GM18873 (cell line): ENCODE data around the gene QSOX2.

Experiments
- ATAC-seq: cut with Tn5 transposase; IDR thresholded peaks from one replicate; pipeline ENCODE4 v1.9.1; 2021; ENCODE audit warnings: mild to moderate bottlenecking, moderate library complexity, moderate number of reproducible peaks; ENCODE audit not compliant: unreplicated experiment, low FRiP score

QSOX2 gene

DNA sequence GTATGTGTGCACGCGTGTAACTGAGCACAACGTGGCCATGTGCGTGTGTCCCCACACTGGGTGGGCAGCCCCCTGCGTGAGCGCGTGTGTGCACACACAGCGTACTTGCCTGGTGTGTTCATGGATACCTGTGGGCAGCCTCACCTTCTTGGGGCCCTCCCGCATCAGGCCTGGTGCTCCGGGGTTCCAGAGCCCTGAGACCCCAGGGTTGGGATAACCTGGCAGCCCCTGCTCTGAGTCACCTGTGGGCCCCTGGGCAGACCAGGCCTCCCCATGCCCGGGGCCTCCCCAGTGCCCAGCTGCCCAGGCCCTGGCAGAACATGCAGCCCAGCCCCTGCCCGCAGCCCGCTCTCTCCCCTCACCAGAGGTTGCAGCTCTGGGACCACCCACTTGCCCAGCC is 65.9 kb downstream of the QSOX2 start:
- no peak for ATAC-seq

DNA sequence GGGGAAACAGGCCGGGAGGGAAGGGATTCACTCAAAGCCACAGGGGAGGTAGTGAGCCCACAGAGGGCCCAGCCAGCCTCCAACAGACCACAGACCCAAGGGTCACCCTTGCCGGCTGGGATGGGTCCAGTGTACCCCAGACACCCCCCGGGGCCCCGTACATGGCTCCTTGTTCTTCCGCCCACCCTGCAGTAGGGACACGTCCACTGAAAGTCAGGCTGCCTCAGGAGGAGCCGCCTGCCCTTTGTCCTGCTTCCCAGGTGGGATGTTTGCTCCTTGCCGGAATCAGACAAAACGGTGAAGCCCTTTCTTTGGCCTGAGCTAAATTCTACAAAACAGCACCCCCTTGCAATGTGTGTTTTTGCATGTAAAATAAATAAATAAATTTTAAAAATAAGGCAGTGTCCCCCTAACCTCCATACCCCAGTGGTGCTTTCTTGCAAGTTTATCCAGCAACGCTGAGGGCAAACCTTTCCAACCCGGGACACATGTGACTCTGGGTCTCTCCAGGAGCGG is 66.5 kb downstream of the QSOX2 start:
- no peak for ATAC-seq

DNA sequence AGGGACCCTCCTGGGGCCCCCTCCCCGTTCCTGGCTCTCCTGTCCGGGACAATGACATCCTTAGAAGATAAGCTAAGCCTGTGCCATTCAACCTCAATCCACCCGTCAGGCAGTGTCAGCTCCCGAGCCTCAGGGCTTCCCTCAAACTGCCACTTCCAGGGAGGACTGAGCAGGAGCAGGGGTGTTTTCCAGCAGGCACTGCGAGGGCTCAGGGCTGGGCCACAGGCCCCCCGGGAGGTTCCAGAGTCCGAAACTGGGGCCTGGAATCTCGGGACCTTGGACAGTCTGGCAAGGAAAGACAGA is 66.9 kb downstream of the QSOX2 start:
- ATAC-seq: no peak

DNA sequence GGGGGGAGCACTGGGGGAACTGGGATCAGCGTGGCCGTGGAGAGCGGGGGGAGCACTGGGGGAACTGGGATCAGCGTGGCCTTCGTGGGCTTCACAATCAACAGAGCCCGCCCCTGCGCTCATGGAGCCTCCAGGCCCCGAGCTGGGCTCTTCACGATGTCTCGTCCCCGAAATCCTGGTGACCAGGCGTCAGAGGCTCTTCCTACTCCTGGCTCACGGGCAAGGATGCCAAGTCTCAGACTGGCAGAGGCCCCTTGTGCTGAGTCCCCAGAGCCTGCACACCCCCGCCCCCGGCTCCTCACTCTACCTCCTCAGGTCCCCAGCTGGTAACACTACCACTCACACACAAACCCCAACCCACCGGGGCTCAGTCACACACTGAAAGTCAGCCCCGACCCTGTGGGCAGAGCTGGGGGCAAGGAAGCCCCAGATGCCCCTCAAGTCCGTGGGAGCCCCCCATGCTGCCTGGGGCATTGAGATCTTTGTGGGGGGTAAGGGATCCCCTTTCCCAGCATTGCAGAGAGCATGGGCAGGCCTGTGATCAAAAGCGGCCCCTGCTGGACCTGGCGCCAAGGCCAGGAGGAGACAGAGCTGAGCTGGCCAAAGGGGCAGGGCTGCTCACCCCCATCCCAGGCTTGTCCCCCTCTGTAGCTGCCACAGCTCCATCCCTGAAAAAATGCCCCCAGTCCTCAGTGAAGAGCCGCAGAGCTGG is 67.4 kb downstream of the QSOX2 start:
- no peak for ATAC-seq

DNA sequence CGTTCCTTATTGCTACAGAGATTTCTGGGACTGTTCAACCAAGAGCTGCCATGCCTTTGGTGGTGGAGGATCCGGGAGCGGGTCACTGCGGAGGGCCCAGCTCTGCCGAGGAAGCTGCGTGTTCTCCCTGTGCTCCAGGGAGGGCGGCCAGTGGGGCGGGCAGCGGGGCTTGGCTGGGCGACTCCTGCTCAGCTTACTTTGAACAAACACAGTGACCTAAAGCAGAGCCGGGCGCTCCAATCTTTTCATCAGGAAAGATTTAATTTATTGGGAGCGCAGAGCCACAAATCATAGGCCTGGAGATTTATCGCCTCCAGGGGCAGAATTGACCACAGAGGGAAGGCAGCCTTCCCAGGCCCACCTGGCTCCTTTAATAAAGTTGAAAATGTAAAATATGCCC is 68.4 kb downstream of the QSOX2 start:
- ATAC-seq: no peak

DNA sequence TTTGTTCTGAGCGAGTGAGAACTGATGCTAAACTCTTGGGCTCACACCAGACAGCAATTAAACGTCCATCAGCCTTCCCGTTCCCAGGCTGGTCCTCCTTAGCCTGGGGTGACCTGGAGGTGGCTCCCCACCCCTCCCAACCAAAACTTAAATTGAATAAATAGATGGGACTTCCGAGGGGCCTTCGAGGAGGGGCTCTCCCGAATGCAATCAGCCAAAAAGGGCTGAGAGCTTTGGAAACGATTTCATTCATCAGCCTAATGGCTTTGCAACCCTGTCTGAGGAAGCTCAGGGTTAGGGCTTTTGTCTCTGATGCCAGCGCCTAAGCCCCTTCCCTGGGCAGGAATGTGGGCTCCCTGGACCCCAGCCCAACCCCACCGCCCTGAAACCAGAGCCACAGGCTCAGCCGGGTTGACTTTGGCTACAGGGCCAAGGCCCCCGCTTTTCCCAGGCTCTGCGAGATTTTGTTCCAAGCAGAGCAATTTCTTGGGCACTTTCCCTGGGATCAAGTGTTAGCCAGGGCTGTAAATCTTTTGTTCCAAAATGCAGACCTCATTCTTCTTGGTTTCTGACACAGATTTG is 69.9 kb downstream of the QSOX2 start:
- ATAC-seq: no peak

DNA sequence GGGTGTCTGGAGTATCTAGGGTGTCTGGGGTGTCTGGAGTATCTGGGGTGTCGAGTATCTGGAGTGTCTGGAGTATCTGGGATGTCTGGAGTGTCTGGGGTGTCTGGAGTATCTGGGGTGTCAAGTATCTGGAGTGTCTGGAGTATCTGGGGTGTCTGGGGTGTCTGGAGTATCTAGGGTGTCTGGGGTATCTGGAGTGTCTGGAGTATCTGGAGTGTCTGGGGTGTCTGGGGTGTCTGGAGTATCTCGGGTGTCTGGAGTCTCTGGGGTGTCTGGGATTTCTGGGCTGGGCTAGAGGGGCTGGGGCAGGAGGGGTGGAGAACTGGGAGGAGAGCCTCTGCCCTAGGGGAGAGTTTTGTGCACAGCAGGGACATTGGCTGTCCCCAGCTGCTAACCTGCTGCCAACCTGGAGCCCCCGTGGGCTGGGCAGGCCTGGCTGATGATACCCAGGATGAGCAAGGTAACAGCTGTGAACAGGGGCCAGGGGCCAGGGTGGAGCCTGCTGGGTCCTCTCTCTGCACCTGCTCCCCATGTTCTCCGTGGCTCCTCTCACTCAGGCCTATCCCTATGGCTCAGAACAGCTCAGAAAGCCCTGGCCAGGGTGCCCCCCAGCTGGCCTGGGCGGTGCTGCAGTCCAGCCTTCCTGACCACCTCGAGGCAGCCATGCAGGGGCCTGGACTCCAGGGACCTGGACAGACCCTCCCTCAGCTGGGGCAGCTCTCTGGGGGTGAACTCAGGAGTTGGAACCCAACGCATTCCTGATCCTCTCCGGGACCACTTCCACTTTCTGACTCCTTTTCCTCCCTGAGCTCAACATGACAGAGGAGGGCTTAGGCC is 70.6 kb downstream of the QSOX2 start:
- no peak for ATAC-seq

DNA sequence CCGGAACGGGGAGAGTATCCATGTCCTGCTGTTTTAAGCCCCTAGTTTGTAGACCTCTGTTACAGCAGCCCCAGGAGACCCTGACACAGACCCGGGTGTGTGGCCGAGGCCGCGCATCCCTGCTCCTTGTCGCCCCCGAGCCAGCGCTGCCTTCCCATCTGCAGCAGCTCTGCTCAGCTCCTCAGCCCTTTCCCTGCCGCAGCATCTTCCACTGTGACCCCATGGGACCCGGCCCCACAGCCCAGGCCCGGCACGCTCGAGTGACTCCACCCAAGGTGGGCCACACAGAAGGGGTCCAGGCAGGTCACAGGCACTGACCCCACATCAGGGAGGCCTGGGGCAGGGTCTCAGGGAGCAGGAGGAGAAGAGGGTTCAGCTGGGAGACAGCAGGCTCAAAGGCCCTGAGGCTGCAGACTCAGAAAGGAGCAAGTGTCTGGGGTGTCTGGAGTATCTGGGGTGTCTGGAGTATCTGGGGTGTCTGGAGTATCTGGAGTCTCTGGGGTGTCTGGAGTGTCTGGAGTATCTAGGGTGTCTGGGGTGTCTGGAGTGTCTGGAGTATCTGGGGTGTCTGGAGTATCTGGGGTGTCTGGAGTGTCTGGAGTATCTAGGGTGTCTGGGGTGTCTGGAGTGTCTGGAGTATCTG is 71.8 kb downstream of the QSOX2 start:
- no peak for ATAC-seq

DNA sequence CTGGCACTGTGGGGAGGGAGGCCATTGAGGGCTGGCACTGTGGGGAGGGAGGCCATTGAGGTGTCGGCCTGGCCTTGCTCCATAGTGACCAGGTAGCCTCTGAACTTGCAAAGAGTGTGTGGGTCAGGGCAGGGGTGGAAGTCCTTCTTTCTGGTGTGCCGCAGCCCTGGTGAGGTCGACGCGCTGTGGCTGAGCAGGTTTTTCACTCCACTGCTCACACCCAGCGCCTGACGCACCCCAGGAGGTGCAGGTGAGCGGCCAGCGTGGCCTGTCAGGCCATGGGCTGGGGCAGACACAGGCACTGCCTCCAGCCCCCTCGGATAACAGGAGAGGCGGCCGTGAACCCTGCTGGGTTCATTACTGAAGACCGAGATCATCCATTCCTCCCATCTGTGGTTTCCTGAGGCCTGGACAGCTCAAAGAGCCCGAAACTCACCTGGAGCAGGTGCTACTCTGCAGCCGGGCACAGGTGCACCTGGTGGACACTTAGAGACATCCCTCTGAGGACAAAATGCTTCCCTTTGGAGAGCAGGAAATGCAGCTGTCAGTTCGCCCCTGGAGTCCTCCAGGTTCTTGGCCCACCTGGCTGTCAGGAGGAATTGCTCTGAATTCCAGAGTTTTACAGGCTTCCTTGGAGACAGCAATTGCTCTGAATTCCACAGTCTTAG is 73.1 kb downstream of the QSOX2 start:
- no peak for ATAC-seq

DNA sequence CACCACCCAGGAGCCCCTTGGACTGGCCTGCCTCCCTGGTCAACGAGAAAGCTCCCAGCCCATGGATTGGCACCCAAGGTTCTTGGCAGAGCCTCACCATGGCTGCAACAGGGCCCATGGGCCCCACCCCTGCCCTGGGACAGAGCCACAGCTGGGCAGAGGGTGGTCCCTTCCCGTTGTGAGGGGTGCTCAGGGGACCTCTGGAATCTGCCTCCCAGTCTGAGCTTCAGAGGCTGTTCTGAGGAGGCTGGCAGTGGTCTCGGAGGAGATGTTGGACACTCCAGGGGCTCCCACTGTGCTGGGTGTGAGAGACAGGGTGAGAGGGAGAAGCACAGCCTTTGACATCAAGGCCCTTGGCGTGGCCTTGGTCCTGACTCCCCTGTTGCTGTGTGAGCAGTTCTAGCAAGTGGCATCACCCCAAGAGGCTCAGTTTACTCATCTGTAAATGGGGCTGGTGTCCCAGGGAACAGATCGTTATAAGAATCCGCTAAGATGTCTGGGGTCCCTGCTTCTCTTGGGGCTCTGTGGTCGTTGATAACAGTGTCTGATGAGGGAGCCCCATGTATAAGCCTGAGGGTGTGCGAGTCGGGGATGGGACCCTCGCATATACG is 73.7 kb downstream of the QSOX2 start:
- no peak for ATAC-seq

DNA sequence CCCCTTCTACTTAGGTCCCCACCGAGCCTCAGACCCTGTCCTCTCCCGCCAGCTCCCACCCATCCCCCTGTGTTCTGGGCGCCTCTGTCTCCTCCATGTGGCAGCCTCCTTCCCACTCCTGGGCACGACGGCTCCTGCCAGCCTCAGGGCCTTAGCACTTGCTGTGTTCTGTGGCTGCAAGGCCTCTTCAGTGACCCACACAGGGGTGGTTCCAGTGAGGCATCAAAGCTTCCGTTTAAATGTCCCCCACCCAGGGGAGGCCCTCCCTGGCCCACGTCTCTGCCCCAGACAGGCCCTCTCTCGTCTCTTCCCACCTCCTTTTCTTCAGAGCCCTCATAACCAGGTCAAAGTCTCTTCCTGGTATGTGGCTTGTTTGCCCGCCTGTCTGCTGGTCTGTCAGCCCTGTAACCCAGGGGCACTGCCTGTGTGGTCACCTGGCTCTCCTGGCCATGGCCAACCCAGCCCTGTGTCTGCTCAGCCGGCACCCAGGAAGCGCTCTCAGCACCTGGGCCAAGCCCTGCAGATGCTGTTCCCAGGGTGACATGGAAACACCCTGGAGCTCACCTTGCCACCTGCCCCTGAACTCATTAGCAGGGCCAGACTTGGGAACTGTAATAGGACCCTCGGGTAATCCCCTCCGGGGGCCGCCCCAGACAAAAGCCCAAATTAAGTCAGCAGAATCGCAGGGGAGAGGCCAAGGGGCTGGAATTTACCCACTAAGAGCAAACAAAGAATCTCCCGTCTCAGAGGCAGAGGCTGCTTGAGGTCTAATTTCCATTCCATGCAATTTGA is 74.4 kb downstream of the QSOX2 start:
- no peak for ATAC-seq

DNA sequence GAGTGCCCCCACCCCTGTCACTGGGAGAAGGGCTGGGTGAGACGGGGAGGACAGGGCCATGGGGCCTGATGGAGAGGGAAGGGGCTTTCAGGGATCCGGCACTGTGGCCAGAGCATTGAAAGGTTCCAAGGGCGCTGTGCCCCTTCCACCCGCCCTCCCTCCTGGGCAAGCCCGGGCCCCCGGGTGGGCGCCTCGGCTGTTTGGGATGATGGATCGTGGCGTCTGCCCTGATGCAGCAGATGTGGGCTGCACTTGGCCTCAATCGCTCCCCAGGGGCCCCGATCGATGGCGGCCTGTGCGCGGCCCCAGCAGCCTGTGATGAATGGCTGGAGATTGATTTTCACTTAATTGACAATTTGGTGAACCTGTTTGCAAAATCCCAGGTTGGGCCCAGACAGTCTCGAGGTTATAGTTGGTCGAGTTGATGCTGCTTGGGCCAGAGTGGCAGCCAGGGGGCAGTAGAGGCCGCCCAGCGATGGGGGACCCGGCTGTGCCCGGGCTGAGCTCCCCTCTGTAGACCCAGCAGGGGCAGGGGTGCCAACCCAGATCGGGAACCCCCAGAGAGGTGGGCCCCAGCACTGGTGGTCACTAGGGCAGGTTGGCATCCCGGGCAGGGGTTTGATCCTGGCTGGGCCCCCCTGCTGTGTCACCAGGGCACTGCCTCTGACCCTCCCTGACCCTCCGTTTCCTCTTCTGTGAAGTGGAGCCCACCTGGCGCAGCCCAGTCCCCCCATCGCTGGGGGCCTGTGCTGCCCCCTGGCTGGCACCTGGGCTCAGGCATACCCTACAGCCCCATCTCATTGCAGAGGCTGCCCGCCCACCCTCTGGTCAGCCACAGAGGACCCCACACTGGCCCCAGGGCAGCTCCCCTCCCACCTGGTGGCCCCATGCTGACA is 75.4 kb downstream of the QSOX2 start:
- no peak for ATAC-seq

DNA sequence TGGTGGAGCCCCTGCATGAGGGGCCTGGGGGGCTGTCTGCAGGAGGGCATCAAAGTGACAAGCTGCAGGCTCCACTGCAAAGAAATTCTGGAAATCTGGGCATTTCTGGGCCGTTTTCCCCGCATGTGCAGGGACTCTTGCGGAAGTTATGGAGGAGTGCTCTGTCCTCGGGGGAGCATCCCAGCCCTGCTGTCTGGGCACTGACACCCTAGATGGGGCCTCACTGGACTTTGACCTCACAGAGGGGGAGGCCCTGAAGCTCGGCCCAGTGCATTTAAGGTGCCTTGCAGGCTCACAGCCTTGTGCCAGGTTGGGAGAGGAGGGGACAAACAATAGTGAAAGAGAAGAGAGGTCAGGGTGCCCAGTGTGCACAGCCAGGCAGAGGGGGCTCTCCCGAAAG is 76.1 kb downstream of the QSOX2 start:
- ATAC-seq: no peak

DNA sequence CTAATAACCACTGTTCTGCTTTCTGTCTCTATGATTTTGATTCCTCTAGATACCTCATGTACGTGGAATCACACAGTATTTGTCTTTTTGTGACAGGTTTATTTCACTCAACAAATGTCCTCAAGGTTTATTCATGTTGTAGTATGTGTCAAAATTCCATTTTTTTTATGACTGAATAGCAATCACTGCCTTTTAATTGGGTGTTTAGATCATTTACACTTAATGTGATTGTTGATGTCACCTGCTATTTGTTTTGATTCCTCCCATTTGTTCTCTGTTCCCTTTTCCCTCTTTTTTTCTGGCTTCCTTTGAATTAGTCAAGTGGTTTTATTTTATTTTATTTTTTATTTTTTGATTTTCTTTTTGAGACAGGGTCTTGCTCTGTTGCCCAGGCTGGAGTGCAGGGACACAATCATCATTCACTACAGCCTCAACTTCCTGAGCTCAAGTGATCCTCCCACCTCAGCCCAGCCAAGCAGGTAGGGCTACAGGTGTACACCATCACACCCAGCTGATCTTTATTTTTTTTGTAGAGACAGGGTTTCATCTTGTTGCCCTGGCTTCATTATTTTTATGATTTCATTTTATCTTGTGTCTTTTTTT is 82.3 kb downstream of the QSOX2 start:
- no peak for ATAC-seq

DNA sequence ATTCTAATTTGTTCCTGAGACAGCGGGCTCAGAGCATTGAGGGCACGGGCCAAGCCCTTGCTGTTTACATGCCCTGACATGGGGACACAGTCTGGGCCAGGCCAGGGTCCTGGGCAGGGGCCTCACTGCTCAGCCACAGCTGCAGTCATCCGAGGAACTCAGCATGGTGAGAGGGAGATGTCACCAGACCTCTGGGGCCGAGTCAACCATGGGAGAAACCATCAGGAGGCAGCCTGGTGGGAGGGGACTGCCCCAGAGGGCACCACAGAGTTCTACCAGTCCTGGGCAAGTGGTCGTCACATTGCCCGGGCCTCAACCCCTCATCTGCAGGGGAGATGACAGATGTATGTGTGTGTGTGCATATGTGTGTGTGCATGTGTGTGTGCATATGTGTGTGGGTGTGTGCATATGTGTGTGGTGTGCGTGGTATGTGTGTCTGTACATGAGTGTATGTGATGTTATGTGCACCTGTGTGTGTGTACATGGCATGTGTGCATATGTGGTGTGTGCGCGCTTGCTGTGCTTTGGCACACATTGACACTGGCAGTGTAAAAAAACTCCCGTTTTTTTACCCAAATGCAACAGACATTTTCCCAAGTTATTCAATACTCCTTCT is 84.5 kb downstream of the QSOX2 start:
- no peak for ATAC-seq

DNA sequence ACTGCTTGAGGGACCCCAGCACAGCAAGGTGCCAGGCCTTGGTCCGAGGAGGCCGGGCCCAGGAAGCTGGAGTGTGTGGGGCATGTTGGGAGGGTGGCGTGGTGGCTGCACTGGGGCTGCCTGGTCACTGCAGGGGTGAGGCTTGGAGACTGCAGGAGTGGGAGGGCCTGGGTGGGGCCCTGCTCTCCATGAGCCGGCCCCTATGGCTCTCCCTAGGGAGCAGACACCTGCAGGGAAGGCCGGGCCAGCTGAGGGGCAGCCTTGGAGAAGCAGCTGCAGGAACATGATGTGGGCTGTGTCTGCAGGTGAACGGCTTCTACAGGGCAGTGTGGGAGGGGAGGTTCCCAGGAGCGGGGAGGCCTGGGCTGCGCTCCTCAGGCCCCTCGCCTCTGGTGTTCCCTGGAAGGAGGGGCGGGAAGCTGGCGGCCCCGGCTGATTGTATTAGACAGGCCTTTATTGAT is 85.2 kb downstream of the QSOX2 start:
- ATAC-seq: no peak

DNA sequence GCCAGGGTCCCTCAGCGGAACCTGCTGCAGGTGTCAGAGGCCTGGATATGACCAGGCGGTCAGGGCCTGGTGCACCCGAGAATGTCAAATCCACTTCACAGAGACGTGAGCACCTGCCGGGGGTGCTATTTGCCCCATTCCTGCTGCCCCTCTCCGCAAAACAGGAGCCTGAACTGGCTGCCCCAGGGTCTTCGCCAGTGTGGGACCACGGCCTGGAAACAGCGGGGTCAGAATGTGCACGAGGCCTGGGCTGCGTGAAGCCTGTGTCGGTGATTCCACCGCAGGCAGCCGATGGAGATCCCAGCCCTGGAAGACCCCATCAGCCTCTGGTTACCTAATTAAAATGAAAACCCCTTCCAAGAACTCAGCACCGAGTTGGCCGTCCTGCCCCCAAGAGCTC is 85.8 kb downstream of the QSOX2 start:
- ATAC-seq: no peak
